ENCODE data around the gene SORCS2.

The SORCS2 gene

GRCh38 chr4:7166237-7166636 is 26.1 kb upstream of the SORCS2 start:
- ChIA-PET POLR2A (no interaction called here), CTCF (no interaction called here)
- DNase-seq (ENCODE audit: extremely low spot score): no peak
- TF ChIP-seq FOXA1 (IDR thresholded peaks at IDR 0.05): no peak
- no peak for TF ChIP-seq SP1 (IDR thresholded peaks at IDR 0.05)
- TF ChIP-seq HDGF (IDR thresholded peaks at IDR 0.05; ENCODE audit: borderline replicate concordance): no peak
- TF ChIP-seq L3MBTL2 (conservative IDR thresholded peaks at IDR 0.05): no peak

- ChIA-PET CTCF (no interaction called here), POLR2A (no interaction called here)
- TF ChIP-seq CTBP1 (IDR thresholded peaks at IDR 0.05; ENCODE audit: borderline replicate concordance): no peak
- no peak for TF ChIP-seq TARDBP (IDR thresholded peaks at IDR 0.05)
- TF ChIP-seq L3MBTL2 (conservative IDR thresholded peaks at IDR 0.05): no peak
- no peak for TF ChIP-seq PKNOX1 (IDR thresholded peaks at IDR 0.05)
- no peak for TF ChIP-seq BHLHE40 (IDR thresholded peaks at IDR 0.05; ENCODE audit: borderline replicate concordance)
- TF ChIP-seq FOXM1 (IDR thresholded peaks at IDR 0.05; ENCODE audit: borderline replicate concordance): no peak
- no peak for TF ChIP-seq FOXK2 (IDR thresholded peaks at IDR 0.05)
- no peak for TF ChIP-seq FOXA1 (IDR thresholded peaks at IDR 0.05)
- TF ChIP-seq HDGF (IDR thresholded peaks at IDR 0.05; ENCODE audit: borderline replicate concordance): no peak
- no peak for TF ChIP-seq SUZ12 (IDR thresholded peaks at IDR 0.05)
- no peak for TF ChIP-seq NFRKB (IDR thresholded peaks at IDR 0.05)
- TF ChIP-seq ELF4 (IDR thresholded peaks at IDR 0.05): no peak
- no peak for DNase-seq (ENCODE audit: extremely low spot score)
These were observed 25.2 kb upstream of the SORCS2 start for GRCh38 chr4:7166981-7167700.

DNA sequence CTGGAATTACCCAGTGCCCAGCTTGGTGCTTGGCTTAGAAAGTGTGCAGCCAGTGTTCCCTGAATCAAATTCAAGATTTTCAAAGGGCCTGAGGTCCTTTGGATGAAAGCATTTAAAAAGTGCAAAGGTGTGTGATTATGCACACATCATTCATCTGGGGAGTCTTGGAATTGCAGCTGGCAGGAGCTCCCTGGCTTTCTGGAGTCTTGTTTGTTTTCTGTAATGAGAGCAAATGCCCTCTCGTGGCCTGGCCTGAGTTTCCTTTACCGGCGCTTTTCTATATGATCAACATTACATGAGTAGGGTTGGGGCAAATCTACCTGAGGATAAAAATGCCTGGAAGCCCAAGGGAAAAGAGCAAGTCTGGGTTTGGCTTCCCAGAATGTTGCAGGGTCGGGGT is 24.6 kb upstream of the SORCS2 start:
- DNase-seq (ENCODE audit: extremely low spot score): no peak
- POLR2A ChIA-PET: no interaction called here
- no peak for TF ChIP-seq ZNF384 (IDR thresholded peaks at IDR 0.05)
- TF ChIP-seq FOXM1 (IDR thresholded peaks at IDR 0.05; ENCODE audit: borderline replicate concordance): no peak
- no peak for TF ChIP-seq L3MBTL2 (conservative IDR thresholded peaks at IDR 0.05)
- no peak for TF ChIP-seq LEF1 (IDR thresholded peaks at IDR 0.05; ENCODE audit: borderline replicate concordance)
- no peak for TF ChIP-seq FOXK2 (IDR thresholded peaks at IDR 0.05)
- CTCF ChIA-PET: no interaction called here

GRCh38 chr4:7168106-7168505 is 24.2 kb upstream of the SORCS2 start:
- DNase-seq (ENCODE audit: extremely low spot score): no peak
- CTCF ChIA-PET: no interaction called here
- POLR2A ChIA-PET: no interaction called here
- TF ChIP-seq LEF1 (IDR thresholded peaks at IDR 0.05; ENCODE audit: borderline replicate concordance) (no peak), FOXK2 (IDR thresholded peaks at IDR 0.05) (no peak), PKNOX1 (IDR thresholded peaks at IDR 0.05) (no peak), L3MBTL2 (conservative IDR thresholded peaks at IDR 0.05) (no peak), BHLHE40 (IDR thresholded peaks at IDR 0.05; ENCODE audit: borderline replicate concordance) (no peak), SUZ12 (IDR thresholded peaks at IDR 0.05) (no peak), ZNF384 (IDR thresholded peaks at IDR 0.05) (no peak), NFRKB (IDR thresholded peaks at IDR 0.05) (no peak), TARDBP (IDR thresholded peaks at IDR 0.05) (no peak), ARNT (IDR thresholded peaks at IDR 0.05) (no peak), FOXM1 (IDR thresholded peaks at IDR 0.05; ENCODE audit: borderline replicate concordance) (no peak), HDGF (IDR thresholded peaks at IDR 0.05; ENCODE audit: borderline replicate concordance) (no peak), ELF4 (IDR thresholded peaks at IDR 0.05) (no peak), CTBP1 (IDR thresholded peaks at IDR 0.05; ENCODE audit: borderline replicate concordance) (no peak)

GRCh38 chr4:7169134-7169533 is 23.2 kb upstream of the SORCS2 start:
- ChIA-PET CTCF (no interaction called here), POLR2A (no interaction called here)
- TF ChIP-seq FOXM1 (IDR thresholded peaks at IDR 0.05; ENCODE audit: borderline replicate concordance) (no peak), ARNT (IDR thresholded peaks at IDR 0.05) (no peak)
- no peak for DNase-seq (ENCODE audit: extremely low spot score)

DNA sequence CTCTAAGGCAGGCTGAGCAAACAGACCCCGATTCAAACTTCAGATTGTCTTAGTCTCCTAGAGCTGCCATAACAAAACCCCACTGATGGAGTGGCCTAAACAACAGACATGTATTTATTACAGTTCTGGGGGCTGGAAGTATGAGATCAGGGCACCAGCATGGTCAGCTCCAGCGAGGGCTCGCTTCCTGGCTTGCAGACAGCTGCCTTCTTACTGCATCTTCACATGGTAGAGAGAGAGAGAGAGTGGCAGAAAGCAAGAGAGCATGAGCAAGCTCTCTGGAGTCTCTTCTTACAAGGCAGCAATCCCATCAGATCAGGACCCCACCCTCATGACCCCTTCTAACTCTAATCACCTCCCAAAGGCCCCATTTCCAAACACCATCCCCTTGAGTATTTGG is 22.3 kb upstream of the SORCS2 start:
- TF ChIP-seq FOXM1 (IDR thresholded peaks at IDR 0.05; ENCODE audit: borderline replicate concordance) (no peak), SUZ12 (IDR thresholded peaks at IDR 0.05) (no peak), FOXK2 (IDR thresholded peaks at IDR 0.05) (no peak), ARNT (IDR thresholded peaks at IDR 0.05) (no peak), CTBP1 (IDR thresholded peaks at IDR 0.05; ENCODE audit: borderline replicate concordance) (no peak), ELF4 (IDR thresholded peaks at IDR 0.05) (no peak), HDGF (IDR thresholded peaks at IDR 0.05; ENCODE audit: borderline replicate concordance) (no peak)
- ChIA-PET CTCF (interaction anchor here (0.6 kb wide), 1 partner anchor 158 kb away, joined by 4 read pairs; no protein-coding TSS in a partner anchor), POLR2A (no interaction called here)
- no peak for DNase-seq (ENCODE audit: extremely low spot score)

GRCh38 chr4:7171191-7171900 is 21.0 kb upstream of the SORCS2 start:
- ChIA-PET CTCF (interaction anchor here (1.3 kb wide), 1 partner anchor 25 kb away, joined by 4 read pairs; no protein-coding TSS in a partner anchor), POLR2A (no interaction called here)
- TF ChIP-seq ZNF384 (IDR thresholded peaks at IDR 0.05) (no peak), HDGF (IDR thresholded peaks at IDR 0.05; ENCODE audit: borderline replicate concordance) (no peak), L3MBTL2 (conservative IDR thresholded peaks at IDR 0.05) (no peak), PKNOX1 (IDR thresholded peaks at IDR 0.05) (0 out of 2 replicates have a peak, but pooled peaks have one; percentile 6)
- no peak for DNase-seq (ENCODE audit: extremely low spot score)
